Measurements from ENCODE around the gene INPP4B.
"Not testable (repeated sequence)": the region's sequence is repeated elsewhere in the genome, so short reads cannot be mapped to it uniquely, and the experiment has no call there.

Gene INPP4B

GRCh38 chr4:142697320-142697719, 148.8 kb downstream of the INPP4B start:
- no peak overlapping the region for H3K4me3 ChIP-seq (ENCODE audit: low read length)
- DNase-seq (ENCODE audit: low read depth, low spot score): no peak

DNA sequence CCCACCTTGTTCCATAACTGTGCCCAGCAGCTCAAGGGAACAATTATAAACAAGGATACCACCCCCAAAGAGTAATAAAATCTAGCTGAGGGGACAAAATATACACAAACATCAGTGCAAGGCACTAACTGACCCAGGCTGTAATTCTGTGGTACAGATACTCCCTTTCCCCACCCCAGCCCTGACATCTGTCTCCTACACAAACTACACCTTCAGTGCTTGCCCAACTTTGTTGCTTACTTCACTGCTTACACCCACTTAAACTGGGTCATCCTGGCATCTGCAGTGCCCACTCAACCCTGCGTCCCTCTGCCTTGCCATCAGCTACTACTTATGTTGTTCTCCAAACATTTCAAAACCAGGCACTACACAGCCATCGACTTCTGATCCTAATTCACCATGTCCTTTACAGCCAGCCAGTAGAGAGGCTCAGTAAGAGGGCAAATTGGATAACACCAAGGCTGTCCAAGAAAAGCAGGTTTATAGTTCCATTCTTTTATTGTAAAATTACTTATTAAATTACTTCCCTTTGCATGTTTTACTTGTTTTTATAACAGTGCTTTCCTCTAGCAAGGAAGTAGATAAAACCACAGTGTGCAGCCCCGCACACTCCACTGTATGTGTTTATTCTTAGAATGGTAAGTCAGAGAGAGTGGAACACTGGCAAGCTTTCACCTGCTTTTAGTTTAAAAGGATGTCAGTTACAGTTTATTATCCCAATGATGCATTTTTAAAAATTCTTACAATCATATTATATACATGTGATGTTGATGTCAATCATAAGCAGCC, 149.6 kb downstream of the INPP4B start:
- DNase-seq (ENCODE audit: low read depth, low spot score): peak; percentile 48
- H3K4me3 ChIP-seq (ENCODE audit: low read length): no peak overlapping the region

GRCh38 chr4:142690406-142691163, 155.5 kb downstream of the INPP4B start:
- no peak for DNase-seq (ENCODE audit: low read depth, low spot score)
- no peak overlapping the region for H3K4me3 ChIP-seq (ENCODE audit: low read length)

- DNase-seq (ENCODE audit: low read depth, low spot score): no peak
- H3K4me3 ChIP-seq (ENCODE audit: low read length): no peak overlapping the region
Measured at GRCh38 chr4:142687547-142688275, 158.4 kb downstream of the INPP4B start.

DNA sequence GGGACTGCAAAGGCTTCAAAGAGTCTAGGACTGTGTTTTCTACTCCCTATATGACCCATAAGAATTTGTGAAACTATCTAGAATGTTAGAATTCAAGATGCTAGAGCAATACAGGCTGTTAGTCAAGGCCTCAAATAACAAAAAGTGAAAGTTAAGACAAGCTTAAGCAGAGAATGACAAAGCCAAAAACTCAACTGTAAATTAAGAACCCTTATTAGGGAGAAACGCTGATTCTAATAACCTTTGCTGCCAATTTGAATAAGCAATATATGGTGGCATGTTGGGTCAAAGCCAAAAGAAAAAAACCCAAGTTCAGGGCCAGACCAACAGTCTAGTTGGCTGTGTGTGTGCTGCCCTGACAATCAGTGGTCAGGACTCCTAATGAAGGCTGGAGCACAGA, 160.0 kb downstream of the INPP4B start:
- H3K4me3 ChIP-seq (ENCODE audit: low read length): no peak overlapping the region
- DNase-seq (ENCODE audit: low read depth, low spot score): no peak

- DNase-seq (ENCODE audit: low read depth, low spot score): no peak
- H3K4me3 ChIP-seq (ENCODE audit: low read length): no peak overlapping the region
Measured at GRCh38 chr4:142683997-142684396, 162.1 kb downstream of the INPP4B start.

GRCh38 chr4:142683503-142683902, 162.6 kb downstream of the INPP4B start:
- no peak for DNase-seq (ENCODE audit: low read depth, low spot score)
- no peak overlapping the region for H3K4me3 ChIP-seq (ENCODE audit: low read length)

- no peak overlapping the region for H3K4me3 ChIP-seq (ENCODE audit: low read length)
- no peak for DNase-seq (ENCODE audit: low read depth, low spot score)
Measured at GRCh38 chr4:142671516-142671915, 174.6 kb downstream of the INPP4B start.

- DNase-seq (ENCODE audit: low read depth, low spot score): no peak
- no peak overlapping the region for H3K4me3 ChIP-seq (ENCODE audit: low read length)
Measured at GRCh38 chr4:142663828-142664227, 182.3 kb downstream of the INPP4B start.

GRCh38 chr4:142660728-142661127, 185.4 kb downstream of the INPP4B start:
- no peak for DNase-seq (ENCODE audit: low read depth, low spot score)
- no peak overlapping the region for H3K4me3 ChIP-seq (ENCODE audit: low read length)

DNA sequence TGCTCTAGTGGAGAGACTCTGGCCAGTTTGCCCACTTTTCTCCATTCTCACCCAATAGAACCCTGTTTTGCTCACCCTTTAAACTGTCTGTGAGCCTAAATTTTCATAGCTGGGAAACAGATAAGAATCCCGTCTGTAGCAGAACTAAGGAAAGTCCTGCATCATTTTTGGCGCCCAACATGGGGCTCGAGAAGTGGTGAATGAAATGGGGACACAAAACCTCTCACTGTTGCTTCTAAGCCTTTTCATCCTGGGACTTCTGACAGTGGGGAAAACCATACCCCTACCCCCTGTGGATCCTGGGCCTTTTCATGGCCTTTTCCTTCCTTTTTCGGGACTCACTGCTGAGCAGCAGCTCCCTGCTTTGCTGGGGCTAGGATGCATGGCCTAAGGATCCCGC, 189.9 kb downstream of the INPP4B start:
- peak; percentile 19 for DNase-seq (ENCODE audit: low read depth, low spot score)
- no peak overlapping the region for H3K4me3 ChIP-seq (ENCODE audit: low read length)

GRCh38 chr4:142648378-142648777, 197.7 kb downstream of the INPP4B start:
- H3K4me3 ChIP-seq (ENCODE audit: low read length): no peak overlapping the region
- DNase-seq (ENCODE audit: low read depth, low spot score): no peak

DNA sequence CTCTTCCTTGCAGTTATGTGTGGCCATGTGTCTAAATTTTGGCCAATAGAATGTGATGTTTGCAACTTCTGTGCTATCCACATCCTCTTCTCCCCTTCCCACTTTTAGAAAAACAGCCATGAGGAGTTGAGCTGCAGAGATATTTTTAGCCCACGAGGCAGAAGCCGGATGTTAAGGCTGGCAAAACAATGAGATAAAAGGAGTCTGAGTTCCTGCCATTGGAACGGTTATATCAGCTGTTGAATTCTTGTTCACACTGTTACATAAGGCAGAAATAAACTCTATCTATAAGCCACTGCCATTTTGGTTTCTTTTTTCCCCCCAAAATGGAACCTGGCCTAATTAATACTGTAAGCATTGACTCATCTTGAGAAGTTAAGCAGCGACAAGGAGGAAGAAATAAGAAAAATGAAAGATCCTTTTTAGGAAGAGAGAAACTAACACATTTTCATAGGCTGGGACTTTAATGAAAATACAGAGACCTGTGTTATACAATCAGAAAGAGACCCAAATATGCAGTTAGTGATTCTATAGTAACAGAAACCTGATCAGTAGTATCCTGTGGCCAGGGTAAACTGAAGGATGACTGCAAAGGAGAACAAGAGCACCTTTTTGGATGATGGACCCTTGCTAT, 200.5 kb downstream of the INPP4B start:
- no peak overlapping the region for H3K4me3 ChIP-seq (ENCODE audit: low read length)
- DNase-seq (ENCODE audit: low read depth, low spot score): peak; percentile 50

- not testable (repeated sequence) for H3K4me3 ChIP-seq (ENCODE audit: low read length); DNase-seq (ENCODE audit: low read depth, low spot score)
Measured at GRCh38 chr4:142644628-142645027, 201.5 kb downstream of the INPP4B start.

DNA sequence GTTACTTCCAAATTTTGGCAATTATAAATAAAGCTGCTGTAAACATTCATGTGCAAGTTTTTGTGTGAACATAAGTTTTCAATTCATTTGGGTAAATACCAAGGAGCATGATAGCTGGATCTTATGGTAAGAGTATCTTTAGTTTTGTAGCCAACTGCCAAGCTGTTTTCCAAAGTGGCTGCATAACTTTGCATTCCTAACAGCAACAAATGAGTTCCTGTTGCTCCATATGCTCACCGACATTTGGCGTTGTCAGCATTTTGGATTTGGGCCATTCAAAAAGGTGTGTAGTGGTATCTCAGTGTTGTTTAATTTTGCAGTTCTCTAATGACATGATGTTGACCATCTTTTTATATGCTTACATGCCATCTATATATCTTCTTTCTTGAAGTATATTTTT, 208.5 kb downstream of the INPP4B start:
- DNase-seq (ENCODE audit: low read depth, low spot score): no peak
- no peak overlapping the region for H3K4me3 ChIP-seq (ENCODE audit: low read length)

GRCh38 chr4:142631836-142632235, 214.3 kb downstream of the INPP4B start:
- no peak overlapping the region for H3K4me3 ChIP-seq (ENCODE audit: low read length)
- no peak for DNase-seq (ENCODE audit: low read depth, low spot score)

DNA sequence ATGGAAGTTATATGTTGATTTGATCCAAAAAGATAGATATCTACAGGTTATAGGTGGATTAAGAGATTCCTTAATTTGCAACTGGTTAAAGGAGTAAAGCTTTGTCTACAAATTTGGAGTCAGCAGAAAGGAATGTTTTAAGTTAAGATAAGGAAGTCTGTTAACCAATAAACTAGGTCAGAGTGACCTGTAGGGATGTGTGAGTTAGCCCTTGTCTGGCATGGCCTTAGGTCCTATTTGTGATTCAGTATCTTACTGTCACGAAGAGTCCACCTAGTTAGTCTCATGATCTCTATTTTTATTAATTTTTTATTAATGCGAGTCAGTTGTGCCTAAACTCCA, 230.8 kb downstream of the INPP4B start:
- DNase-seq (ENCODE audit: low read depth, low spot score): no peak
- H3K4me3 ChIP-seq (ENCODE audit: low read length): no peak overlapping the region

- no peak overlapping the region for H3K4me3 ChIP-seq (ENCODE audit: low read length)
- DNase-seq (ENCODE audit: low read depth, low spot score): no peak
Measured at GRCh38 chr4:142614621-142615323, 231.3 kb downstream of the INPP4B start.

GRCh38 chr4:142607976-142608375, 238.1 kb downstream of the INPP4B start:
- DNase-seq (ENCODE audit: low read depth, low spot score): no peak
- H3K4me3 ChIP-seq (ENCODE audit: low read length): no peak overlapping the region
